SKM-1 (cell line): Measurements from ENCODE around the gene PKHD1.

Experiments used
- DNase-seq: peaks from one replicate; lab custom pipeline; 2025; ENCODE audit not compliant: unreplicated experiment; lab: John Stamatoyannopoulos, UW

Gene PKHD1

DNA sequence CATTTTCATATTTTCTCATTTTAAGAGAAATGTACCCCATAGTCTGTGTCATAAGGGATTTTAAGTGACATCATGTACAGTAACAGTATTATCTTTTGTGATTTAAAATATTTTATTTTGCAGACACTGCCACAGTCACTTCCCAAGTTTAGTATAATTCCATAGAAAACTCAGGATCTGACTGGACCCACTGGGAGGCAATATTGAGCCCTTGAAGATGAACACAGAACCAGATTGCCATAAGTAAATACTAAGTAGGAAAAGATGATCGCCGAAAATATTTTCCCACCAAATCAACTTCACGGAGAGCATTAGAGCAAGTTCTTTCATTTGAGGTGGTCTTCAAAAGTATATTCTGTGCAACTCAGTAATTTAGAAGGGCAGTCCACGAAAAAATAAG, 17.6 kb upstream of the PKHD1 start:
- DNase-seq: no peak

GRCh38 chr6:52103623-52104022, 16.2 kb upstream of the PKHD1 start:
- no peak for DNase-seq

DNA sequence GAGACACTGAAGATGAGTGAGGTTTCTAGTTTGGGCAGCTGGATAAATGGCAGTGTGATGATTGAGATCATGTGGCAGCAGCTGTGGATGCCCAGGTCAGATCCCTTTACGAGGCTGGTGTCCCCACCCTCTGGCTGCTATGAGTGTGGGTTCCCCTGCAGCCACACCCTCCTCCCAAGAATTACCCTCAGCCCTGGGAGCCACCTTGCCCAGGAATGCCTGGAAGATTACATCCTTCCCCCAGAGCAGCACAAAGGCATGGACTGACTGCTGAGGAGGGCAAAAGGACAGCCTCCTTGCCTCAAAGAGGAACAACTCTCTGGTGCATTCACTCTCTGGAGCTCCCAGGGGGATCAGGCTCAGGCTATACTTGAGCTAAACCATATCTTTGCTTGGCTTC, 15.0 kb upstream of the PKHD1 start:
- no peak for DNase-seq

DNA sequence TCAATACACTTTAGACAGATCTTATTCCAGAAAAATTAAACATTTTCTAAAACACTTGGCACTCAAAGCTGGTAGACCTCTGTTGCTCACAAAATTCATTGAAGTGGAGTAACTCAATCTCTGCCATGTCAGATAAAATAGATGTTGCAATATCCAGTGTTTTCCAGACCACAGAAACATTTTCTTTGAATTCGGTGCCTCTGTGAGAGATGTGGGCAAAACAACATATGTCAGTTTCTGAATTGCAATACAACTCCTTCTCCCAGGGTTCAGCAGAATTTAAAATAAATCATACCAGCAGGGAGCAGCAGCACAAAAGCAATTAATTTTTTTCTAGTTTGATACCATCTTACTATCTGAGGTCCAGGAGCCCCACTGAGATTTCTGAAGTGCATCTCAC, 11.3 kb upstream of the PKHD1 start:
- no peak for DNase-seq

DNA sequence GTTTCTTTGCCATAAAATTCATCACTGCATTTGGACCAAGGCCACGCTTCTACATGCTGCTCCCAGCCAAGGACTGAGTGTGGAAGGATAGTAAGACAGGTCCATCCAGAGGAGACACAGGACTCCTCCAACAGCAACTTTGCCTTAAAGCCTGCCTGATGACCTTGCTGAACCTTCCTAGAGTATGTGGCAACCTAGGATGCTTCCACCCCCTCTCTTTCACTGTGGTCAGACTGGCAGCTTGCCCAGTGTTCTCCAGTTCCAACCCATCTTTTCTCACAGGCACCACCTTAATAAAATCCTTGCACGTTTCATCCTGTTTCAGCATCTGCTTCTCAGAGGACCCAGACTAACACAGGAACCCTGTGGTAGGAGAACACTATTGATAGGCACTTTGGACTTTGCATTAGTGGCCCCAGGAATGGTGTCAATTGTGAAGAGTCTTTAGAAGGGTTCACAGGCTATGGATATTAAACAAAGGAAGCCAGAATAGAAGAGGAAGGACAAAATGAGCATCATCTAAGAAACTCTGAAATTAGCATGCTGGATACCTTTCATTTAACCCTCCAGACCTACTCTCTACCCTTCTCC, 2.4 kb upstream of the PKHD1 start:
- no peak for DNase-seq

GRCh38 chr6:52086741-52087140, 672 bp downstream of the PKHD1 start:
- DNase-seq: no peak

- no peak for DNase-seq
These were observed 6.2 kb downstream of the PKHD1 start for GRCh38 chr6:52081237-52081636.

DNA sequence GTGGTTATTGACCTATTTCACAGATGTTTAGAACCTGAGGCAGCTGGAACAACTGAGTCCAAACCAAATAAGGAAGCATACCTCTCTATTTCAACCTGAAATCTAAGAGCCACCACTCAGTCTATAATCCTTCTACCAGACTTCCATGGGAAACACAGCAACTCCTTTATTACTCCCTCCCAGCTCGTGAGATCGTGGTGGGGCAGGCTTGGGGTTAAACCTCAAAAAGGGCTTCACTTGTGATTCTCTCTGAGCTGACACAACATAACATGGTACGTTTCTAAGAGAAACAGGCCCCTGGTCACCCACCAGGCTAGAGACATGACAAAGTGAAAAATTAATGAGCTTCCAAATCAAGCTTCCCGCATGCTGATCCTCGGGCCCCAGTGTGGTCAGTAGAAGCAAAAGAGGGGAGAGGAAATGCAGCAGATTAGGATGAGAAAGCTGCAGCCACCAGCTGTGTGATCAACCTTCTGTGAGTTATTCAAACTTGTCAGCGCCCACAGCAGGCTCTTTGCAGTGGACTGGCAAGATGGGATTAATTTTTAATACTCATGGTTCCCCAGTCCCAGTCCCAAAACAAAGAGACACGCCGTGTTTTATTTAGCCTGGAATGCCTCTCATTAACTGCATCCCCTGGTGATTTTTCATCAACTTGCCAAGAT, 9.3 kb downstream of the PKHD1 start:
- no peak for DNase-seq

DNA sequence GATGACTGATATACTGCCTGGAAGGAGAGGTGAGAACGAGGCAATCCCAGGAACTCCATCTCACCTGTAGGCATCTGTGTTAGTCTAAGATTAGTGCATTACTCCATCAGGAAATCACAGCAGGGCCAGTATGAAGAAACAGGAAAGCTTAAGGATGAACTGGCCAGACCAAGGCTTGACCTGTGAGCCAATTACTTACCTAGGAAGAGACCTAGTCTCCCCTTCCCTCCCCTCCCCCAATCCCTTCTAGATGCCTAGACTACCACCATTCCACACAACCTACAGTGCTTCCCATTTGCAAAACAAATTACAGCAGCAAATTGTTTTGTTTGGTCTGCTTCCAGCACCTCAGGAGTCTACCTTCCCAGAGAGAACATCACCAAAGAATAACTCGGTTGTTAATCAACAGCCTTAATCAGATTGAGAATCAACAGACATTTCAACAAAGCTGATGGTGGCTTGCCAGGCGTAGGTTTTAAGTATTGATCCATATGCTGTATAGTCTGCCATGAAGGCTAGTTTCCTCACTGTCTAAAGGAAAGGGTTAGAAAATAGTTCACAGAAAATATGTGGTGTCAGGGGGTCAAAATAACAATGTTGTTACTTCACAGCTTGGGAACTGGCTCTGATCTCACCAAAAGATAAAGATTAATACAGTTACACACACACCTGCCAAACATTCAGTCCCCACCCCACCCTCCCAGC, 10.1 kb downstream of the PKHD1 start:
- no peak for DNase-seq

GRCh38 chr6:52076791-52077179, 10.6 kb downstream of the PKHD1 start:
- DNase-seq: no peak

DNA sequence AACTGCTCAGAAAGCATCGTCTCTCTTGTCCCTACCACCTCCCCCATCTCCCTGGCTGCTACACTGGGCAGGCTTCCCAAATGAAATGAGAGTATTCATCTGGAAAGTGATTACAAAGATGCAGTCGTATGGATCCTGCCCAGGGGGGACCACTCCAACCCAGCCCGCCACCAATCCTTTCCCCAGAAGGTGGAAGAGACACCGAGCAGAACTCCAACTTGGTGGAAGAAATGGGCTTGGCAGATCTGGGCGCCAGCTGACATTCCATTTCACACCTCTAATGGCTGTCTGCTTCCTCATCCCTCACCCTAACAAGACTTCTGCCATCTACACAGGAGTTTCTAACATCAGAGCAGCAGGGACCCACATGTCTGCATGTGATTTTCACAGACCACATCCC, 12.7 kb downstream of the PKHD1 start:
- no peak for DNase-seq

DNA sequence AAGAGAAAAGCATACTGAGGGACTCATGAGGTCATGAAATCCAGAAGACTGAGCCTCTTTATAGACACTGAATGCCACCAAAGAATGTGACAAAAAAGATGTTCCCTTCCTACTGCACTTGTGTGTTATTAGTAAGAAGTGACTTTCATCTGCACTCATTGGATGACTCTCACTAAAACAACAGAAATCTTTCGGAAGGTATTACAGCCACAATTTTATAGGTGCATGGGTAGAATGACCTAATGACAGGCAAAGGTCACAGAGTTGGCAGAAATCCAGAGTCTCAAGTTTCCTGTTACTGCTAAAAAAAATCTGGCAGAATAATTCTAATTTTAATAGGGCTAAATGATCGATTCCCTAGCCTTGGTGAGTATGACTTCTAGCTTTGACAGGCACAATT, 13.3 kb downstream of the PKHD1 start:
- no peak for DNase-seq

GRCh38 chr6:52065621-52066020, 21.8 kb downstream of the PKHD1 start:
- no peak for DNase-seq

GRCh38 chr6:52063584-52064344, 23.6 kb downstream of the PKHD1 start:
- peak; percentile 5 for DNase-seq

DNA sequence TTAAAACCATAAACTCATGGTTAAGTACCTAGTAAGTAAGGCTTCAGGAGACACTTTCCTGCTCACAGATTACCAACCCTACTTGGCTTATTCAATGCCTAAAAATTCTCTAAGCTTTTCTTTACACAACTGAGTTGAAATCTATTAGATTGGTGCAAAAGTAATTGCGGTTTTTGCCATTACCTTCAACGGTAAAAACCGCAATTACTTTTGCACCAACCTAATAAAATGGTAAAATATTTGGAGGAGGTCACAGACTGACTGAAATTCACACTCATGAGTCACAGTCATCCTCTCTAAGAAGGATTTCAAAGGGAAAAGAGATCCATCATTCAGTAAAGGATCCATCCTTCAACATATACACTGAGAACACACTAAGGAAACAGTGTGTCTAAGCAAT, 25.9 kb downstream of the PKHD1 start:
- no peak for DNase-seq

DNA sequence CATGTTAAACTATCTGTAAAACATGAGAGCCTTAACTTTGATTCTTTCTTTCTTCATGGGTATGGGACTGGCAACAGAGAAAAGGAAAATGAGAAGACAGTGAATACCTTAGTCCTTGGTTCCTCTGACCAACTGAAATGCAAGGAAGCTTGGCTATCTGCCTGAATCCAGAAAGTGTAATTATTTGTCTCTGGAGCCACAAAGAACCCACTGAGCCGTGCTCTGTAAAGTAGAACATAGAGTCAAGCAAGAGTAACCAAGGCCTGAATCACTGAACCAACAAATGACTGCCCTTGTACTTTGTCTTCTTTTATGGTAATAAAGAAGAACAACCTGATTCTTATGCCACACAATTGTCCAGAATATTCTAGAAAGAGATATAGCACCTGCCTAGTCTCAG, 27.6 kb downstream of the PKHD1 start:
- no peak for DNase-seq

GRCh38 chr6:52055451-52055850, 32.0 kb downstream of the PKHD1 start:
- no peak for DNase-seq

- DNase-seq: no peak
These were observed 34.2 kb downstream of the PKHD1 start for GRCh38 chr6:52053038-52053695.

GRCh38 chr6:52050051-52050405, 37.4 kb downstream of the PKHD1 start:
- DNase-seq: no peak

GRCh38 chr6:52049252-52050050, 38.0 kb downstream of the PKHD1 start:
- DNase-seq: peak; percentile 21

- no peak for DNase-seq
These were observed 41.0 kb downstream of the PKHD1 start for GRCh38 chr6:52046456-52046855.
